ENCODE data around the gene MAP3K1.

The MAP3K1 gene

GRCh38 chr5:56848206-56848605, 32.9 kb downstream of the MAP3K1 start:
- DNase-seq (ENCODE audit: low read depth in 2 of 2): no peak

GRCh38 chr5:56849671-56850070, 34.3 kb downstream of the MAP3K1 start:
- DNase-seq (ENCODE audit: low read depth in 2 of 2): no peak

- no peak for DNase-seq (ENCODE audit: low read depth in 2 of 2)
Measured at GRCh38 chr5:56850423-56850822, 35.1 kb downstream of the MAP3K1 start.

GRCh38 chr5:56851258-56851941, 36.1 kb downstream of the MAP3K1 start:
- no peak for DNase-seq (ENCODE audit: low read depth in 2 of 2)

- no peak for DNase-seq (ENCODE audit: low read depth in 2 of 2)
Measured at GRCh38 chr5:56852228-56853000, 37.1 kb downstream of the MAP3K1 start.

- no peak for DNase-seq (ENCODE audit: low read depth in 2 of 2)
Measured at GRCh38 chr5:56853698-56854097, 38.3 kb downstream of the MAP3K1 start.

- no peak for DNase-seq (ENCODE audit: low read depth in 2 of 2)
Measured at GRCh38 chr5:56854920-56855319, 39.6 kb downstream of the MAP3K1 start.

GRCh38 chr5:56856541-56857178, 41.3 kb downstream of the MAP3K1 start:
- DNase-seq (ENCODE audit: low read depth in 2 of 2): no peak

GRCh38 chr5:56858777-56859442, 43.6 kb downstream of the MAP3K1 start:
- DNase-seq (ENCODE audit: low read depth in 2 of 2): no peak

- DNase-seq (ENCODE audit: low read depth in 2 of 2): no peak
Measured at GRCh38 chr5:56861893-56862485, 46.6 kb downstream of the MAP3K1 start.

GRCh38 chr5:56862909-56863308, 47.6 kb downstream of the MAP3K1 start:
- no peak for DNase-seq (ENCODE audit: low read depth in 2 of 2)

- DNase-seq (ENCODE audit: low read depth in 2 of 2): no peak
Measured at GRCh38 chr5:56871777-56872176, 56.4 kb downstream of the MAP3K1 start.

- DNase-seq (ENCODE audit: low read depth in 2 of 2): no peak
Measured at GRCh38 chr5:56873056-56873455, 57.7 kb downstream of the MAP3K1 start.

GRCh38 chr5:56876327-56876726, 61.0 kb downstream of the MAP3K1 start:
- no peak for DNase-seq (ENCODE audit: low read depth in 2 of 2)

GRCh38 chr5:56881571-56881970, 66.2 kb downstream of the MAP3K1 start:
- DNase-seq (ENCODE audit: low read depth in 2 of 2): no peak

- DNase-seq (ENCODE audit: low read depth in 2 of 2): no peak
Measured at GRCh38 chr5:56893251-56893951, 78.1 kb downstream of the MAP3K1 start.

GRCh38 chr5:56896763-56897162, 81.4 kb downstream of the MAP3K1 start:
- no peak for DNase-seq (ENCODE audit: low read depth in 2 of 2)

- DNase-seq (ENCODE audit: low read depth in 2 of 2): no peak
Measured at GRCh38 chr5:56898213-56898612, 82.9 kb downstream of the MAP3K1 start.

- DNase-seq (ENCODE audit: low read depth in 2 of 2): no peak
Measured at GRCh38 chr5:56900395-56900794, 85.0 kb downstream of the MAP3K1 start.

GRCh38 chr5:56900858-56901578, 85.7 kb downstream of the MAP3K1 start:
- DNase-seq (ENCODE audit: low read depth in 2 of 2): no peak

- no peak for DNase-seq (ENCODE audit: low read depth in 2 of 2)
Measured at GRCh38 chr5:56908942-56909293, 93.6 kb downstream of the MAP3K1 start.
